GM21528 (cell line): ENCODE measurements around the gene FBXL16.

ENCODE experiments used
- ATAC-seq: cut with Tn5 transposase; IDR thresholded peaks from one replicate; pipeline ENCODE4 v1.9.1; 2021; ENCODE audit warnings: mild to moderate bottlenecking, moderate library complexity; ENCODE audit not compliant: unreplicated experiment, low FRiP score

FBXL16 gene

GRCh38 chr16:679814-680624 is 25.6 kb downstream of the FBXL16 start, which contains the start of gene STUB1:
STUB1 (plus strand) TSS chr16:680410; CDS start chr16:680526, 116 bp downstream.
- no peak for ATAC-seq

- no peak for ATAC-seq
Measured at GRCh38 chr16:678858-679813, 26.5 kb downstream of the FBXL16 start.

- no peak for ATAC-seq
Measured at GRCh38 chr16:678209-678857, 27.3 kb downstream of the FBXL16 start.

GRCh38 chr16:677316-678190 is 28.0 kb downstream of the FBXL16 start:
- ATAC-seq, result no peak

- no peak for ATAC-seq
Measured at GRCh38 chr16:676913-677312, 28.7 kb downstream of the FBXL16 start.

- no peak for ATAC-seq
Measured at GRCh38 chr16:676565-676902, 29.1 kb downstream of the FBXL16 start.

- no peak for ATAC-seq
Measured at GRCh38 chr16:675884-676564, 29.6 kb downstream of the FBXL16 start.

- no peak for ATAC-seq
Measured at GRCh38 chr16:674968-675883, 30.4 kb downstream of the FBXL16 start, which contains the start of gene RHBDL1. RHBDL1 (plus strand) TSS chr16:675671; CDS start chr16:675791, 120 bp downstream.

- ATAC-seq, result no peak
Measured at GRCh38 chr16:674214-674881, 31.3 kb downstream of the FBXL16 start.

GRCh38 chr16:673399-673991 is 32.1 kb downstream of the FBXL16 start:
- ATAC-seq, result no peak

- ATAC-seq, result no peak
Measured at GRCh38 chr16:672851-673250, 32.8 kb downstream of the FBXL16 start.

GRCh38 chr16:672371-672770 is 33.2 kb downstream of the FBXL16 start:
- ATAC-seq, result no peak

- no peak for ATAC-seq
Measured at GRCh38 chr16:671353-672131, 34.1 kb downstream of the FBXL16 start.

- ATAC-seq, result no peak
Measured at GRCh38 chr16:670485-671352, 34.9 kb downstream of the FBXL16 start.

- no peak for ATAC-seq
Measured at GRCh38 chr16:669666-670065, 35.9 kb downstream of the FBXL16 start.
